Effector CD8-positive, alpha-beta T cell (primary cell): ENCODE results near the gene TAF13.
"Not testable (repeated sequence)": the region's sequence is repeated elsewhere in the genome, so short reads cannot be mapped to it uniquely, and the experiment has no call there.

Experiments used
- DNase-seq: peaks from one replicate; lab custom pipeline; 2025; lab: John Stamatoyannopoulos, UW

Gene TAF13

GRCh38 chr1:109046671-109047070 is 29.1 kb downstream of the TAF13 start:
- DNase-seq = no peak

DNA sequence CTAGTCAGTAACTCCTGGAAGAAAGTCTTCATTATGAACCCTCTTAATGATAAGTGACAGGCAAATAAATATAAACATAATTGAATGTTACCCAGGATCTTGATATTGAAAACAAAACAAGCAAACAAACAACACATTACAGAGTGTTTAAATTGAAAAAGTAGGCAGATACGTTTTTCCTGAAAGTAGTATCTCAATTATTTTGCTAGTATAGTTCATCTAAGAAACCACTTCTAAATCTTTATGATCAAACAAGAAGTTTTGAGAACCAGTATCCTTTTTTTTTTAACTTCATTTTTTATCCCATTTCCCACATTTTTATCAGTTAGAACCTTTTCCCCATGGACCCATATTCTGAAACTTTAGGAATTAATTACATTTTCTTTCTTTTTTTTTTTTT is 30.2 kb downstream of the TAF13 start:
- DNase-seq = no peak

DNA sequence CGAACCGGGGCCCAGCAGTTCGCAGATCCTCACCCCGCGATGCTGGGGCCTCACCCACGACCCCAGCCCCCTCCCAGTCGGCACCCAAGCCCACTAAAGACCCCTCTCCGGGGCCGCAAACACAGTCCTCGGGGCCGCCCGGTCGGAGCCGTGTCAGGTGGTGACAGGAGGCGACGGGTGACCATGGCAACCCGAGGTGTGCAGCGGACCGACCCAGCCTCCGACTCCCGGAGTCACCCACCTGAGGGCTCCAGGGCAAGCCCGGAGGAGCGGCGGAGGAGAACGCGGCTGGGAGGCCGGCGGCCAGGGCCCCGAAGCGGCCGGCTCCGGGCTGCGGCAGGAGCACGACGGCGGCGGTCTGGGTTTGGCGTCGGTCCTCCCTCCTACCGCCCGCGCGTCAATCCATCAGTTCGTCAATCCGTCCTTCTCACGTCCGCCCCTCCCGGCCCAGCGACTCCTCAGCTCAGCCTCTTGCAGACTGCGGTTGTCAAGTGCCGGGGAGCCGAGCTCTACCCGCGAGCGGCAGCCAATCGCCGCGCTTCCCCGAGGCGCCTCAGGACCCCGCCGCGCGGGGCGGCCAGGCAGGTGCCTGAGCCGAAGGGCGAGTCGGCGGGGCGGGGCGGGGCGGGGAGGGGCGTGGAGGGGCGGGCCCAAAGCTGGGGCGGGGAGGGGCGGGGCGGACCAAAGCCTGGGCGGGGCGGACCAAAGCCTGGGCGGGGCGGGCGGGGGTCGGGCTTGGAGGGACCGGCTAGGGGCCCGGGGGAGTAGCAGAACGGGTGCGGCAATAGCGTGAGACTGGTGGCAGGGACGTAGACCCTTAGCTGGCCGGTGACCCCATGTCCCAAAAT is 34.0 kb downstream of the TAF13 start, which contains the start of gene WDR47:
Gene WDR47, minus strand, starts transcription at position 482 of the 848 bp plus-strand sequence. CDS start 18,590 bp downstream, outside the sequence.
- DNase-seq = peak; percentile 93

DNA sequence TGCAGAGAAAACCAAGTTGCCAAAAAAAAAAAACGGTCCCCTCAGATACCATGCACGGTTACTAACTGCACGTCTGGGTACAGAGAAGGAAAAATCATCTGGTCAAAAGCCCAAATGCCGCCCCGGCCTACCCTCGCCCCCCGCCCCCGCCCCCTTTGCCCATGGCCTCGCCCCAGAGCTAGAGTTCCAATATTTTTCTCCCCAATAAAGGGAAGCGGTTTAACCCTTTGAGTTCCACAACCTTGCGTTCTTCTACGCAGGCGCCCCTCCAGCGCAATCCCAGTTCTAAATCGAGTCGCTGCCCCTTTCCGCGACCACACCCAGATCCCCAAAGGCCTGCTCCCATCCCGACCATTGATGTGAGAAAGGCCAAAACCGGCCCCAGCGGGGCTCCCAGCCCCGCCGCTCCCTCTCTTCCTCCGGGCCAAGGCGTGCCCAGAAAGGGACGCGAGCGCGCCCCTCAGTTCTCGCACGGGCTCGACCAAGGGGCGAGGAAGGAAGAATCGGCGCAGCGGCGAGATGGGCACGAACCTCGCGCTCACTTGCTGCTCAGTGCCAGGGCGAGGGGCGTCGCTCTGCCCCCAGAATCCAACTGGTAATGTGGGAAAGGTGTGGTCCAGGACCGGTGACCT is 34.7 kb downstream of the TAF13 start:
- DNase-seq = peak; percentile 48

DNA sequence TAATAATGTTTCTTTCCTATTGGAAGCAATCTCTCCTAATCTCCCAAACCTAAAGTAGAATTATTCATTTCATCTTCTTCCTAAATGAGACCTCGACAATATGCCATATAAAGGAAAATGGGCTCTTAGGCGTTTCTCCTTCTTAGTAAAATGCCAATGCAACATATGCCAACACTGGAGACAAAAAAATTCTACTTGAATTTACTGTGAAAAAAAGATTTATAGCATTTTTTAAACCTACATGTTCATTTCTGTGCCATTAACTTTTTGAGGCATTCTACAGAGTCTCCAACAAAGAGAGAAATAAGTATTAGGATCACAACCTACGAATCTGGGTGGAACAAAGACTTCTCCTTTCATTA is 35.2 kb downstream of the TAF13 start:
- no peak for DNase-seq

DNA sequence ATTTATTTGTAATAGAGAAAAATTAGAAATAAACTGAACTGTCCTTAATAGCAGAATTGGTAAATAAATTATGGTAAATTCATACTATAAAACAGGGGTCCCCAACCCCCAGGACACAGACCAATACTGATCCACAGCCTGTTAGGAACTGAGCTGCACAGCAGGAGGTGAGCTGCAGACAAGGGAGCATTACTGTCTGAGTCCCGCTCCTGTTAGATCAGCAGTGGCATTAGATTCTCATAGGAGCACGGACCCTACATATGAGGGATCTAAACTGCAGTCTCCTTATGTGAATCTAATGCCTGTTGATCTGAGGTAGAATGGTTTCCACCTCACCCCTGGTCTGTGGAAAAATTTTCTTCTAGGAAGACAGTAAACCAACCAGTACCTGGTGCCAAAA is 41.4 kb downstream of the TAF13 start:
- DNase-seq = no peak

DNA sequence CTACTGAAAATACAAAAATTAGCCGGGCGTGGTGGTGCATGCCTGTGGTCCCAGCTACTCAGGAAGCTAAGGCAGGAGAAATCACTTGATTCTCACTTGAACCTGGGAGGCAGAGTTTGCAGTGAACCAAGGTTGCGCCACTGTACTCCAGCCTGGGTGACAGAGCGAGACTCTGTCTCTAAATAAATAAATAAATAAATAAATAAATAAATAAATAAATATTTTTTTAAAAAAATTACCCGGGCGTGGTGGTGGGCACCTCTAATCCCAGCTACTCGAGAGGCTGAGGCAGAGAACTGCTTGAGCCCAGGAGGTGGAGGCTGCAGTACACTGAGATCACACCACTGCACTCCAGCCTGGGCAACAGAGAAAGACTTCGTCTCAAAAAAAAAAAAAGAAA is 46.3 kb downstream of the TAF13 start:
- DNase-seq = not testable (repeated sequence)

DNA sequence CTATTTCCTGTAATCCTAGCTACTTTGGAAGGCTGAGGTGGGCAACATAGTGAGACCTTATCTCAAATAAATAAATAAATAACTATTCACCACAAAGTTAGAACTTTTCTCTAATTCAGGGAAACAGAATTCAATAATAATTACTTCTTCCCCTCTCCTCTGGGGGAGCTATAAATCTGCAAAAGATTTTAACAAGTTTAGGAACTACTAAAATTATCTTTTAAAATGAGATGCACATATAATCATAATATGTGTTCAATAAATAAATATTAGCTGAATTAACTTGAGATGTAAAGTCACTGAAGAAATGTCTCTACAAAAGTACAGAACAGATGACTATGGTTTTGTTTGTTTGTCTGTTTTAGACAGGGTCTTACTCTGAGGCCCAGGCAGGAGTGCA is 48.0 kb downstream of the TAF13 start:
- DNase-seq = no peak

GRCh38 chr1:109025694-109026093 is 50.1 kb downstream of the TAF13 start:
- no peak for DNase-seq

DNA sequence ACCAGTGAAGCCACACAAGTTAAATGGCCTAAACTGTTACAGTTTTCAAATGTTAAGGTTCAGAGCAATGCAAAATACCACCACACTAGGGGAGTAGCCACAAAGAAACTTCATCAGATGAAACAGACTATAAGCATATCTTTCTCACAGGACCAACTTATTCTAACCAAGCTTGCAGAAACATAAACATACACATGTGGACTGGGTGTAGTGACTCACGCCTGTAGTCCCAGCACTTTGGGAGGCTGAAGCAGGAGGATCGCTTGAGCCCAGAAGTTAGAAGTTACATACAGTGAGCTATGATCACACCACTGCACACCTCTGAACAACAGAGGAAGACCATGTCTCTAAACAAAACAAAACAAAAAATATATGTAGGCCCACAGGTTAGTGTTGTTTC is 51.2 kb downstream of the TAF13 start:
- no peak for DNase-seq

DNA sequence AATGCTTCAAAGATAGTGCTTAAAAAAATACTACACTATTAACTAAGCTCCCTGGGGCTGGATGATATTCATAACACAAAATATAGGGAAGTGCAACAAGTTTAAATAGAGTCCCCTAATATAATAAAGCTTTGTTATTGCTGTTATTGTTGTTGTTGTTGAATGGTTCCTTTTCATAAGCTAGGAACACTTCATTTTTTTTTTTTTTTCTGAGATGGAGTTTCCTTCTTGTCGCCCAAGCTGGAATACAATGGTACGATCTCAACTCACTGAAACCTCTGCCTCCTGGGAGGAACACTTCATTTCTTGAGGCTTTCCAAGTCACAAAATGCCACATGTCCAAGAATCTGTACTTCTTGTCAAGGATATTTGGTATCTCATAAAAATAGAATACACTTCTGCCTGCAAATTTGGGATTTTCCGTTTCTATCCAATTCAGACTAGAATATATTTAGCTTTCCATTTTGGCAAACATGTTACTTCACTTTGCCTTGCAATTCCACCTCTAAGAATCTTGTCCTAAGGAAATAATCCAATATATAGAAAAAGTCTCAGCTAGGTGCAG is 55.0 kb downstream of the TAF13 start:
- no peak for DNase-seq

- not testable (repeated sequence) for DNase-seq
Observed at GRCh38 chr1:109017719-109018118, 58.1 kb downstream of the TAF13 start.

DNA sequence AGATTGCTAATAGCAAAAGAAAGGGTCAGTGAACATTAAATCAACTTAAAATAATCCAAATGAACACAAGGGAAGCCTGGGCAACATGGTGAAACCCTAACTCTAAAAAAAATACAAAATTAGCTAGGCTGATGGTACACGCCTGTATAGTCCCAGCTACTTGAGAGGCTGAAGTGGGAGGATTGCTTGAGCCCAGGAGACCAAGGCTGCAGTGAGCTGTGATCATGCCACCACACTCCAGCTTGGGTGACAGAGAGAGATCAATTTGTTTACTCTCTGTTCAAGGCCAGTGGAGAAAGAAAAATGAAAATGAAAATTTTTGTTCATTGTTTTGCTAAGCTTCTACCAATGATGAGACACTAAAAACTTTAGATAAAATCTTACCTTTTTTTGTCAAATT is 58.7 kb downstream of the TAF13 start:
- no peak for DNase-seq
